HG03558 (cell line): ENCODE measurements around the gene PPHLN1.

Experiments
- ATAC-seq: cut with Tn5 transposase; IDR thresholded peaks from one replicate; pipeline ENCODE4 v1.9.1; 2021; ENCODE audit warnings: moderate number of reproducible peaks; ENCODE audit not compliant: unreplicated experiment; ENCODE audit errors: extremely low read depth

The PPHLN1 gene

GRCh38 chr12:42422785-42423184 lies 96.8 kb downstream of the PPHLN1 start:
- ATAC-seq: no peak

GRCh38 chr12:42426746-42427145 lies 100.8 kb downstream of the PPHLN1 start:
- no peak for ATAC-seq

- ATAC-seq: no peak
Observed at GRCh38 chr12:42428850-42429249, 102.9 kb downstream of the PPHLN1 start.

GRCh38 chr12:42432517-42433140 lies 106.7 kb downstream of the PPHLN1 start:
- ATAC-seq: no peak

DNA sequence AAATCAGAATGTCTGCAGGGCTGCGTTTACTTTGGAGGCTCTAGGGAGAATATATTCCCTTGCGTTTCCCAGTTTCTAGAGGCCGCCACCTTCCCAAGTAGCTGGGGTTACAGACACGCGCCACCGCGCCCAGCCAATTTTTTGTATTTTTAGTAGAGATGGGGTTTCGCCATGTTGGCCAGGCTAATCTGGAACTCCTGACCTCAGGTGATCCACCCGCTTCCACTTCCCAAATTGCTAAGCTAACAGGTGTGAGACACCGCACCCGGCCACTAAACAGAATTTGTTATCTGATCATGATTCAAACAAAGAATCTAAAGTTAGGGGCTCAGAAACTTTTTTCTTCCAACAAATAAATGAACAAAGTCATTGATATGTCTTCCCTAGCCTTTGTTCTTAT lies 114.6 kb downstream of the PPHLN1 start:
- no peak for ATAC-seq

DNA sequence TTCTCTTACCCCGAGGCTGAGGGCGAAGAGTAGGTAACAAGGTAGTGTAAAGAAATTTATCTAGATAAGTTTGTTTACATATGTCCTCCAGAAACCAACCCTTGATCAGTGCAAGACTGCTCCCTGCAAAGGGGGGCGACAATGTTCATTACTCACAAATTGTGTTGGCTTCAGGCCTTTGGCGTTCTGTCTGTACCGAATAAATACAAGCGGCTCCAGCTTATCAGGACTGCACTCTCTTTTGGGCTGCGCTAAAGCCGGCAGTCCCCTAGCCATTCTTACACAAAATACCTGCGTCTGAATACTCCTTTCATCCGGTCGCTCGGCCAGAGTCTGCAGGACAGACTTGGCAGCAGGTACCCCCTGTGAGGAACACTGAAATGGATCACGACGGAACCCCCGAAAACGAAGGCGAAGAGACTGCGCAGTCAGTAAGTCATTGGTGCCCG lies 116.4 kb downstream of the PPHLN1 start:
- no peak for ATAC-seq

GRCh38 chr12:42442888-42443287 lies 116.9 kb downstream of the PPHLN1 start:
- no peak for ATAC-seq

DNA sequence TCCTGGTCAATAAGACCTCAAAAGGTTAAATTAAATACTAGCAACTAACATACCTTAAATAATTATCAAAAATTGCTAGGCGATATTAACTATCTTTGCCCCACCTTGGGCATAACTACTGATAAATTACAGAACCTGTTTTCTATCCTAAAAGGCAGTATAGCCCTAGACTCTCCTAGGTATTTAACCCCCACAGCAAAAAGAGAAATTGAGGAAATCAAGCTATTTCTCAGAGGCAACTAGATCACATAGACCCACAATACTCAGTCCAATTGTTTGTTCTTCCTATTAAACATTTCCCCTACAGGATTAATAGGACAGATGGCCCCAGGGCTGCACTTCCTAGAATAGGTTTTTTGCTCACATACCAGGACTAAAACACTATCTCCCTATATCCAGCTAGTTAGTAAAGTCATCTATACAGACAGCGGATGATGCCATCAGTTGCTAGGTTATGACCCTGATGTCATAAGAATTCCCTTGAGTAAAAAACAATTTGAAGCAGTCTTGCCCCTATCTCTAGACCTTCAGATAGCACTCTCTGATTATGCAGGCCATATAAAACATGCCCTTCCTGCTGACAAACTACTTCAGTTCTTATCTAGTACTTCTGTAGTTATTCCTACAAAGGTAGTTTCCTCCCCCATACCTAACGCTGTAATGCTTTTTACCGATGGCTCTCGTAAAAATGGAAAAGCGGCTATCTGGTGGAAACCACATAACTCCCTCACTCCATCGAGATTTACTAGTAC lies 118.4 kb downstream of the PPHLN1 start:
- ATAC-seq: no peak

GRCh38 chr12:42445891-42446290 lies 119.9 kb downstream of the PPHLN1 start:
- no peak for ATAC-seq

DNA sequence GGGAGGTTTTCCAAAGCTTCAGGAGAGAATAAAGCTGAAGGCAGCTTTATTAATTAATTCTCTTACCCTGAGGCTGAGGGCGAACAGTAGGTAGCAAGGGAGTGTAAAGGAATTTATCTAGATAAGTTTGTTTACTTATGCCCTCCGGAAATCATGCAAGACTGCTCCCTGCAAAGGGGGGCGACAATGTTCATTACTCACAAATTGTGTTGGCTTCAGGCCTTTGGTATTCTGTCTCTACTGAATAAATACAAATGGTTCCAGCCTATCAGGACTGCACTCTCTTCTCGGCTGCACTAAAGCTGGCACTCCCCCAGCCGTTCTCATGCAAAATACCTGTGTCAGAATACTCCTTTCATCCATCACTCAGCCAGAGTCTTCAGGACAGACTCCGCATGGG lies 120.8 kb downstream of the PPHLN1 start:
- ATAC-seq: no peak

DNA sequence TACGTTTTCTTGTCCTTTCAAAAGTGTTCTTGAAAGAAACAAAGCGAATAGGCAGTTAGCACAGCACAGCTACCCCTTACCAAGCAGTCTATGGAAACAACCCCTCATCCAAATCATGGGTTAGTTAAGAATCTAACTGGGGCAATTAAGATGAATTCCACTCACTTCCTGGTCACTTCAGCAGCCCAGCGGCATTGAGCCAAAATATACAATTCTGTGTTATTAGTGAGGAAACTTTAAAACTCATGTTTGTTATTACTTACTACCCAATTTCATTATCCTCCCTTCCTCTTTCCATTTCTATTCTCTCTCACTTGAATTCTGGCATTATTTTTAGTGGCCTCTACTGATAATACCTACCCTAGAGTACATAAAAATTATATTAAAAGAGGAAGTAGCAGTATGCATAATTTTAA lies 121.4 kb downstream of the PPHLN1 start:
- ATAC-seq: no peak

GRCh38 chr12:42448841-42449240 lies 122.9 kb downstream of the PPHLN1 start:
- no peak for ATAC-seq

DNA sequence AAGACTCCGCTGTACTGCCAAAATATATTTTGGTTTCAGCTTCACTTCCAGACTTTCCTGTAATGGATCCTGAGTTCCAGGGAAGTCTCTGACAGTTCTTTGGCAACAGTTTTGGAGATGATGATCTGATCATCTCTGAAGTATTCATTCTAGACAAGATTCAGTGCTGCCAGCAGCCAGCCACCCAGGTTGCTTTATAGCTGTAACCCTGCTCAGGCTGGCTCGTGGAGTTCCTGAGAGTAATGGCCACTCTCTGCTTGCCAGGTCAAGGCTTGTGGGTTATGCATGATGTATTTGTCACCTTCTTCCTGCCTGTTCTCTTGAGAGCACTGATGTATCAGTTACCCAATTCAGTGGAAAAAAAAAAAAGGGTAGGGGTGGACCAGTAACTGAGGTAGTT lies 124.3 kb downstream of the PPHLN1 start:
- no peak for ATAC-seq

DNA sequence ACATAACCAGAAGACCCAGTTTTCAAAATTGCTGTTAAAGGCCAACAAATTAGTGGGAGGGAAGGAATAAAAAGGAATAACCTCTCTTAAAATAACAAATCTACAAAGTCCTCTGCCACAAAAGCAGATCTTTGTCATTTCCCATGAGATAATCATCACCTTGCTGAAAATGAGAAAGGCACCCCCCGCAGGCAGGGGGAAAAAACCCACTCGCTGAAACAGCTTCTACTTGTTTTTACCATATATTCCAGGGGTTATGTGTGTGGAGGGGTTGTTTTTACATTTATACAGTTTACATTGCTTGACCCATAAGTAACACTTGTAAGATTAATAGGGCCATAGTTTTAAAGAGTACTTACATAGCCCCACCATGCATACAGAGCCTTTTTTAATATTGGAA lies 132.6 kb downstream of the PPHLN1 start:
- ATAC-seq: no peak

DNA sequence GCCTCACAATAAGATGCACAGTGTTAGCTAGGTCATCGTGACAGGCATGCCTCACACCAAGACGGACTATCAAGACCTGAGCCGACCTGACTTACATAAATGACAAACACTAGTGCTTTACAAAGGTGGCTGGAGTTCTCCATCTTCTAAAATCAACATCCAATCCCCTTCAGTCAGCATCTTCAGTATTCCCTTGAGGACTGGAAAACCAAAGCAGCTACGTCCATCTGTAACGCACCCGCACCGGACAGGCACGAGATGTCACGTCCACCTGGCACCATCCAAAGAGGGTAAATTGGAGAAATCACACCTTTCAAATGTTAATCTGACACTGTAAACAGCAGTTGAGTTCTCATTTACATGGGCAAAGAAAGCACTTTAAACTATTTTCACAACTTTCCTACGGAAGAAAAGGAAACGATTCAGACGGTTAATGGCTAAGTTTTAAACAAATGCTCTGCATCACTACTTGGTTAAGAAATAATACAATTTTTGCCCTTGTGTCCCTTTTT lies 133.4 kb downstream of the PPHLN1 start:
- no peak for ATAC-seq

DNA sequence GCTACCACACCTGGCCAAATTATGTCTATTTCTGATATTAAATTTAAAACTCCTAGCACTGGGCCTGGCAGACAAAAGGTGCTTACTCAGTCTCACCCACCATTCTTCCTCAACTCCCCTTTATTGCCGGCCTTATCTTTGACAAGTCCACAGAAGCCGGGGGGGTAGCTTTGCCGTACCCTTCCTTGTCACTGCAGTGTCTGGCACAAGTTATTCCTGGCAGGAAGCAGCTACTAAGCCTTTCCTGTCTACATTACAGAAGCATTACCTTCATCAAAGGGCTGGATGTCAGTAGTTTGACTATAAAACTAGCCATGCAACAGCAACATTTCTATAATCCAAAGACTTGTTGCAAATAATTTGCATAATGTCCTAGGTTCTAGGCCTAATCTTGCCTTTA lies 136.5 kb downstream of the PPHLN1 start:
- ATAC-seq: no peak

- ATAC-seq: no peak
Observed at GRCh38 chr12:42463671-42464070, 137.7 kb downstream of the PPHLN1 start.

DNA sequence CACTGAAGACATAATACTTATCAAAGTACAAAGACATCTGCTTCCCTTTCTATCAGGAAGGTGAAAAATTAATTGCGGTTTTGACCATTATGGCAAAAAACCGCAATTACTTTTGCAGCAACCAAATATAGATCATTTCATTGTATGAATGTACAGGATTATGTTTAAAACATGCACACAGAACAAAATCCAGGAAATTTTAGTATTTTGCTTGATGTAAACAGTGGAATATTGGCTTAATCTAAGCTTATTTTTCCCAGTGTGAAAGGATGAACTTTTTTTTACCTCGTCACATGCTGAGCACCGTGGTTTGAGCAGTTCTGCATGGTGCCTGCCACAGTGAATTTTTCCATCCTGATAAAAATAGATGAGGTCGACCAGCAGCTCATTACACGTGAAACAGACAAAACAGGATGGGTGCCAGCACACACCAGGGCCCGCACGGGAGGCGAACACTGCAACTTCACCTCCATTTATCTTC lies 142.4 kb downstream of the PPHLN1 start:
- no peak for ATAC-seq

- ATAC-seq: no peak
Observed at GRCh38 chr12:42468921-42469320, 143.0 kb downstream of the PPHLN1 start.

- peak; percentile 97 for ATAC-seq
Observed at GRCh38 chr12:42469355-42470175, 143.6 kb downstream of the PPHLN1 start.

- ATAC-seq: no peak
Observed at GRCh38 chr12:42472376-42472775, 146.4 kb downstream of the PPHLN1 start.
